ENCODE data around the gene FAM89B.

The FAM89B gene

DNA sequence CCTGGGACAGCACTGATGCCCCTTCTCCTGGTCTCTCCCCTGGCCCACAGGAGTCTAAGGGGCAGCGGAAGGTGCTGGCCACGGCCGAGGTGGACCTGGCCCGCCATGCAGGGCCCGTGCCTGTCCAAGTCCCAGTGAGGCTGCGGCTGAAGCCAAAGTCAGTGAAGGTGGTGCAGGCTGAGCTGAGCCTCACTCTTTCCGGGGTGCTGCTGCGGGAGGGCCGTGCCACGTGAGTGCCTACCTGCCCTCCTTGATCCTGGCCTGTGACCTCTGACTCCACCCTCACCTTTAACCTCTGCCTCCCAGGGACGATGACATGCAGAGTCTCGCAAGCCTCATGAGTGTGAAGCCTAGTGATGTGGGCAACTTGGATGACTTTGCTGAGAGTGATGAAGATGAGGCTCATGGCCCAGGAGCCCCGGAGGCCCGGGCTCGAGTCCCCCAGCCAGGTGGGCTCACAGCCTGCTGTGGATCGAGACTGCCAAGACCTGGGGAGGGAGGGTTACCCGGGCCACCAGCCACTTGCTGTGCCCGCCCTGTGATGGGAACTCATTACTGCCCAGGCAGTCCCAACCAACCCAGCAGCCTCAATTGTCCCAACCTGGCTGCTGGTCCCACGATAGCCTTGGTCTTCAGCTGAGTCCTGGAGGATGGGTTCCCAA, 7.8 kb downstream of the FAM89B start:
- no peak for TF ChIP-seq POLR2AphosphoS5 (IDR thresholded peaks at IDR 0.05; ENCODE audit: low read depth, low read length)
- TF ChIP-seq TAF1 (IDR thresholded peaks at IDR 0.05; ENCODE audit: borderline replicate concordance, insufficient read depth, low read length): no peak
- no peak for TF ChIP-seq SIN3A (IDR thresholded peaks at IDR 0.05; ENCODE audit: borderline replicate concordance, insufficient read depth, low read length)
- TF ChIP-seq FOXP2 (optimal IDR thresholded peaks at IDR 0.05; ENCODE audit: borderline replicate concordance, extremely low read depth, extremely low read length, insufficient read depth): no peak
- TF ChIP-seq, protein P1, sequence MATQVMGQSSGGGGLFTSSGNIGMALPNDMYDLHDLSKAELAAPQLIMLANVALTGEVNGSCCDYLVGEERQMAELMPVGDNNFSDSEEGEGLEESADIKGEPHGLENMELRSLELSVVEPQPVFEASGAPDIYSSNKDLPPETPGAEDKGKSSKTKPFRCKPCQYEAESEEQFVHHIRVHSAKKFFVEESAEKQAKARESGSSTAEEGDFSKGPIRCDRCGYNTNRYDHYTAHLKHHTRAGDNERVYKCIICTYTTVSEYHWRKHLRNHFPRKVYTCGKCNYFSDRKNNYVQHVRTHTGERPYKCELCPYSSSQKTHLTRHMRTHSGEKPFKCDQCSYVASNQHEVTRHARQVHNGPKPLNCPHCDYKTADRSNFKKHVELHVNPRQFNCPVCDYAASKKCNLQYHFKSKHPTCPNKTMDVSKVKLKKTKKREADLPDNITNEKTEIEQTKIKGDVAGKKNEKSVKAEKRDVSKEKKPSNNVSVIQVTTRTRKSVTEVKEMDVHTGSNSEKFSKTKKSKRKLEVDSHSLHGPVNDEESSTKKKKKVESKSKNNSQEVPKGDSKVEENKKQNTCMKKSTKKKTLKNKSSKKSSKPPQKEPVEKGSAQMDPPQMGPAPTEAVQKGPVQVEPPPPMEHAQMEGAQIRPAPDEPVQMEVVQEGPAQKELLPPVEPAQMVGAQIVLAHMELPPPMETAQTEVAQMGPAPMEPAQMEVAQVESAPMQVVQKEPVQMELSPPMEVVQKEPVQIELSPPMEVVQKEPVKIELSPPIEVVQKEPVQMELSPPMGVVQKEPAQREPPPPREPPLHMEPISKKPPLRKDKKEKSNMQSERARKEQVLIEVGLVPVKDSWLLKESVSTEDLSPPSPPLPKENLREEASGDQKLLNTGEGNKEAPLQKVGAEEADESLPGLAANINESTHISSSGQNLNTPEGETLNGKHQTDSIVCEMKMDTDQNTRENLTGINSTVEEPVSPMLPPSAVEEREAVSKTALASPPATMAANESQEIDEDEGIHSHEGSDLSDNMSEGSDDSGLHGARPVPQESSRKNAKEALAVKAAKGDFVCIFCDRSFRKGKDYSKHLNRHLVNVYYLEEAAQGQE (IDR thresholded peaks at IDR 0.05; ENCODE audit: insufficient read depth in 1 of 2, low read depth in 2 of 2, low read length in 2 of 2): no peak

DNA sequence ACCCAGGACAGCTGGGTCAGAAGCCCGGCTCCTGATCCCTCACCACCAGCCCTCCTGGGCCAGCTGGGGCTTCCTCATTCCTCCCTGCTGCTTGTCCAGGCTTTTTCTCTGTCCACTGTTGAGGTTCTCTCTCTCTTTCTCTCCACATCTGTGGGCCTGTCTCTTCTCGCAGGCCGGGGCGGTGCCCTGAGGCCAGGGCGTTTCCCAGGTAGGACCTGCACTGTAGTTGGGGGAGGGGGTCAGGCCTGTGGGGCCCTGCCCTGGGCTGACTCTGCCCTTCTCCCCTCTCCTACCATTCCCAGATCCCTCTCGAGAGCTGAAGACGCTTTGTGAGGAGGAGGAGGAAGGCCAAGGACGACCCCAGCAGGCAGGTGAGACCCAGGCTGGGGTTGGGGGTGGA, 8.4 kb downstream of the FAM89B start:
- TF ChIP-seq, protein P1 (IDR thresholded peaks at IDR 0.05; ENCODE audit: insufficient read depth in 1 of 2, low read depth in 2 of 2, low read length in 2 of 2): no peak
- TF ChIP-seq POLR2AphosphoS5 (IDR thresholded peaks at IDR 0.05; ENCODE audit: low read depth, low read length) (no peak), TAF1 (IDR thresholded peaks at IDR 0.05; ENCODE audit: borderline replicate concordance, insufficient read depth, low read length) (no peak), SIN3A (IDR thresholded peaks at IDR 0.05; ENCODE audit: borderline replicate concordance, insufficient read depth, low read length) (no peak), FOXP2 (optimal IDR thresholded peaks at IDR 0.05; ENCODE audit: borderline replicate concordance, extremely low read depth, extremely low read length, insufficient read depth) (no peak)

DNA sequence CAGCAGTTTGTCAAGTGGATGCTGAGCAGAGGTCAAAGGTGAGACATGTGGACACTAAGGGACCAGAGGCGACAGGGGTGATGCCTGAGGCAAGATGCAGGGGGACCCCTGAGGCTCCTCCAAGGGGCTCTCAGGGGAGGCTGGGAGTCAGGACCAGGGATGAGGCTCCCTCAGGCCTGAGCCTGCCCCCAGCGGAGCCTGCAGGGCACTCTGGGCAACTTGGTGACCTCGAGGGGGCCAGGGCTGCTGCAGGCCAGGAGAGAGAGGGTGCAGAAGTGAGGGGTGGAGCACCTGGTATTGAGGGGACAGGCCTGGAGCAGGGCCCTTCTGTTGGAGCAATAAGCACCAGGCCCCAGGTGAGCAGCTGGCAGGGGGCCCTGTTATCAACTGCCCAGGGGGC, 9.6 kb downstream of the FAM89B start:
- no peak for TF ChIP-seq FOXP2 (optimal IDR thresholded peaks at IDR 0.05; ENCODE audit: borderline replicate concordance, extremely low read depth, extremely low read length, insufficient read depth)
- no peak for TF ChIP-seq SIN3A (IDR thresholded peaks at IDR 0.05; ENCODE audit: borderline replicate concordance, insufficient read depth, low read length)
- TF ChIP-seq POLR2AphosphoS5 (IDR thresholded peaks at IDR 0.05; ENCODE audit: low read depth, low read length): no peak
- TF ChIP-seq, protein P1 (IDR thresholded peaks at IDR 0.05; ENCODE audit: insufficient read depth in 1 of 2, low read depth in 2 of 2, low read length in 2 of 2): no peak
- TF ChIP-seq TAF1 (IDR thresholded peaks at IDR 0.05; ENCODE audit: borderline replicate concordance, insufficient read depth, low read length): no peak

DNA sequence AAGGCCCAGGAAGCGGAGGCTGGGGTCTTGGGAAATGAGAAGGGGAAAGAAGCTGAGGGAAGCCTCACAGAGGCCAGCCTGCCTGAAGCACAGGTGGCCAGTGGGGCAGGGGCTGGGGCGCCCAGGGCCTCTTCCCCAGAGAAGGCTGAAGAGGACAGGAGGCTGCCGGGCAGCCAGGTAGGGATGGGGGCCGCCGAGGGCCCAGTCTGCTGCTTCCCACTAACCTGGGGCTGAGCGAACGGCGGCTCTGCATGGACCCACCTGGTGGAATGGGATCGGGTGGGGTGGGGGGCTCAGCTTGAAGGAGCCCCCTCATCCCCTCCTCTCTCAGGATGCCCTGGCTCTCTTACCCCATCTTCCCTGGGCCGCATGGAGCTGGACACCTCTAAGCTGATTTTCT, 11.3 kb downstream of the FAM89B start:
- no peak for TF ChIP-seq SIN3A (IDR thresholded peaks at IDR 0.05; ENCODE audit: borderline replicate concordance, insufficient read depth, low read length)
- TF ChIP-seq, protein P1 (IDR thresholded peaks at IDR 0.05; ENCODE audit: insufficient read depth in 1 of 2, low read depth in 2 of 2, low read length in 2 of 2): no peak
- no peak for TF ChIP-seq TAF1 (IDR thresholded peaks at IDR 0.05; ENCODE audit: borderline replicate concordance, insufficient read depth, low read length)
- no peak for TF ChIP-seq POLR2AphosphoS5 (IDR thresholded peaks at IDR 0.05; ENCODE audit: low read depth, low read length)
- TF ChIP-seq FOXP2 (optimal IDR thresholded peaks at IDR 0.05; ENCODE audit: borderline replicate concordance, extremely low read depth, extremely low read length, insufficient read depth): no peak
